GM21825 (cell line): Measurements from ENCODE around the gene TUBG2.
"Not testable (repeated sequence)": the region's sequence is repeated elsewhere in the genome, so short reads cannot be mapped to it uniquely, and the experiment has no call there.

Source experiments
- ATAC-seq: cut with Tn5 transposase; IDR thresholded peaks from one replicate; pipeline ENCODE4 v1.9.1; 2021; ENCODE audit warnings: mild to moderate bottlenecking, moderate library complexity; ENCODE audit not compliant: unreplicated experiment

Gene TUBG2

GRCh38 chr17:42659079-42659931 is at the start of gene TUBG2:
TUBG2 (plus strand) TSS chr17:42659284; CDS start chr17:42659504, 220 bp downstream.
- no peak for ATAC-seq

GRCh38 chr17:42609814-42610801 is 49.0 kb upstream of the TUBG2 start:
- peak; percentile 6 for ATAC-seq

GRCh38 chr17:42612013-42612412 is 47.1 kb upstream of the TUBG2 start:
- no peak for ATAC-seq

GRCh38 chr17:42613699-42614295 is 45.3 kb upstream of the TUBG2 start:
- ATAC-seq = no peak

- peak; percentile 22 for ATAC-seq
Observed at GRCh38 chr17:42617956-42618431, 41.1 kb upstream of the TUBG2 start.

- ATAC-seq = peak; percentile 71
Observed at GRCh38 chr17:42618442-42619150, 40.5 kb upstream of the TUBG2 start.

GRCh38 chr17:42621987-42622386 is 37.1 kb upstream of the TUBG2 start:
- ATAC-seq = not testable (repeated sequence)

GRCh38 chr17:42623271-42623670 is 35.8 kb upstream of the TUBG2 start:
- ATAC-seq = no peak

- no peak for ATAC-seq
Observed at GRCh38 chr17:42623732-42624596, 35.1 kb upstream of the TUBG2 start.

GRCh38 chr17:42627032-42627764 is 31.9 kb upstream of the TUBG2 start:
- not testable (repeated sequence) for ATAC-seq

- no peak for ATAC-seq
Observed at GRCh38 chr17:42629411-42630009, 29.6 kb upstream of the TUBG2 start.

GRCh38 chr17:42632949-42633444 is 26.1 kb upstream of the TUBG2 start:
- no peak for ATAC-seq

- ATAC-seq = no peak
Observed at GRCh38 chr17:42639525-42640113, 19.5 kb upstream of the TUBG2 start.

GRCh38 chr17:42640121-42640520 is 19.0 kb upstream of the TUBG2 start:
- no peak for ATAC-seq

GRCh38 chr17:42642336-42642735 is 16.7 kb upstream of the TUBG2 start:
- no peak for ATAC-seq

- ATAC-seq = no peak
Observed at GRCh38 chr17:42647778-42648177, 11.3 kb upstream of the TUBG2 start.

GRCh38 chr17:42651392-42651791 is 7.7 kb upstream of the TUBG2 start:
- ATAC-seq = no peak
